Fibroblast of skin of abdomen (primary cell): ENCODE results near the gene BOD1L1.
"Not testable (repeated sequence)": the region's sequence is repeated elsewhere in the genome, so short reads cannot be mapped to it uniquely, and the experiment has no call there.

Source experiments
- DNase-seq: peaks from one replicate; pipeline ENCODE4 v3.0.0-alpha.2; 2013

Gene BOD1L1

GRCh38 chr4:13618212-13618806 lies 9.2 kb downstream of the BOD1L1 start:
- no peak for DNase-seq

- no peak for DNase-seq
Measured at GRCh38 chr4:13617801-13618200, 9.7 kb downstream of the BOD1L1 start.

- DNase-seq, result no peak
Measured at GRCh38 chr4:13616597-13616996, 10.9 kb downstream of the BOD1L1 start.

DNA sequence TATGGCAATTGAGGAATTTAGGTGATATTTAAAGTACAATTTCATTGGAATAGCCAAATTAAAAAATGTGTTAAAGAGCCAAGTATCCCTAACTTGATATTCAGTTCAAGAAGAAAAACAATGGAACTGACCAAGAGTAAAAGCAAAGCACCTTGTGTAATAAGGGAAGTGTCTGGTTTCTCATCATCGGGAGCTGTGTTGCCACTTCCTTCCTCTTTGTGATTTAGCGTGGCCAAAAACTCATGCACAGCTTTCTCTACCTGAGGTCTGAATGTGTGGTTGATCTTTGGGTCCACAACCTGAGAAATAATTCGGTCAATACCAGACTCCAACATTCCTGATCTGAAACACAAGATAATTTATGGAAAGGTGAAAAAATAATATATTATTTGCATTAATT lies 12.4 kb downstream of the BOD1L1 start:
- DNase-seq, result no peak

DNA sequence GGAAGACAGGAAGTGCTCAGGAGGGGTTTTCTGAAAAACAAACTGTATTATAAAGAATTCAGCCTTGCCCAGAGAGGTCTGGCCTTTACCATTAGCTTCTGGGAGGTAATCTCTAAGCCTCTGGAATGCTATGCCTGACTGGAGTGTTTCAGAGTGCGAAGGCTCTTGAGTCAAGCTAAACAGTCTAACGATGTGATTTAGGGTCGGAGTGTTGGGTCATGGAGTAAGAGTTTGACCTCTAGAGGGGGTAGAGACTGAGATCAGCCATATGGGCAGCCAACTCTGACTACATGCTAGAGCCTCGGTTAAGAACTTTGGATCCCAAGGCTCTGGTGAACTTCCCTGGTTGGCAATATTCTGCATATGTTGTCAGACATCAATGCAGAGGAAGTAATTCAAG lies 15.0 kb downstream of the BOD1L1 start:
- DNase-seq, result no peak

DNA sequence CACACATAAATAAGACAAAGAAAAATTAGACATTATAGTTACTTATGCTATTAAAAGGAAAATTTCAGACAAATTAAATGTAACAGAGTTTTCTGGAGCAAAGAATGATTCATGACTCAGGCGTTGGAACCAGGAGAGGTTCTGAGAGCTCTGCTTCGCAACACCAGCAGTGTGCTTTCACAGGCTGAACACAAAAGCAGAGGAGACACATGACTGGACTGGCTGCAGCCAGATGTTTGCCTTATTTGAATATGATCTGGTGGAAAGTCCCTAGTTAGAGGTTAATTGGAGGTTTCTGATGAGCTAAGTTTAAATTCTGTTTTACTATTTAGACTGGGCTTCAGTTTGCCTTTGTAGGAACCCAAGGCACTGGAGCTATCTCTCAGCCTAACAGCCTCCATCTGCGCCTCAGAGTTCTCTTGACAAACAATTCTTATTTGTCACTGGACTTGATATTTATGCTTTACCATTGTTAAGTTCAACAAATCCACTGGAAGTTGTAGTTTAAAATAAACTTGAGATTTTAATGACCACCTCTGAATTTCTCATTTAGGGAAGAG lies 16.2 kb downstream of the BOD1L1 start:
- peak; percentile 25 for DNase-seq

- DNase-seq, result no peak
Measured at GRCh38 chr4:13605330-13605729, 22.2 kb downstream of the BOD1L1 start.

DNA sequence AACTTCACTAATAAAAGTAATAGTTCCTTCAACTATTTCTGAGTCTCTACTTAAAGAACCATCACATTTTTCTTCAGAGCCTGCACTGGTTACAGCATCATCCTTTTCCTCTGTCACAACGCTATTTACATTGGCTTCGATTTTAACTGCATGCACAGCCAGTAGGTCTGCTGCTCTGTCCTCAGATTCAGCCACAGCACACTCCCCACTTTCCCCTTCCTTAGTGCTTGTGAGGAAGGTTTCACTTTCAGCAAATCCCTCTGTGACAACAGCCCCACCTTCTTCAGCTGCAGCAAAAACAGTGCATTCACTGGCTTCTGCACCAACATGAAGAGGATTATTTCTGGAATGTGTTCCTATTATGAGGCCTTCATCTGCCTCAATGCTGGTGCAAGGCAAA lies 25.7 kb downstream of the BOD1L1 start:
- no peak for DNase-seq

- no peak for DNase-seq
Measured at GRCh38 chr4:13601048-13601447, 26.5 kb downstream of the BOD1L1 start.

- no peak for DNase-seq
Measured at GRCh38 chr4:13599159-13599558, 28.4 kb downstream of the BOD1L1 start.

DNA sequence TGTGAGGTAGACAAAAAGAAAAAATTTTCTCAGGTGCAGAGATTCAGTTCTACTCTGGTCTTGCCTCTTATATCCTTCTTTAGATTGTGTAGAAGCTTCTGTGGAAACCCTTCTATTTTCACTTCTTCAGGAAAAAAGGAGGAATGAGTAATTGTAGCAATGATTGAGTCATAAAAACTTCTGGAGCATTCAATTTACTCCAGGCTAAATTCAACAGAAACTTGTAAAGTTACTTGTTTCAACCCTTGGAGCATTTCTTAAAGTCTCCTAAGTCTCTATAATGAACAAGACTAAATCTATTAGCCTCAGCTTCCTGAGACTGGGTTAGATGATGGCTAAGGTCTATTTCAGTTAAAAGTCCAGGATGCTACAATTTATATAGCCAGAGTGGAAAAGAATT lies 29.9 kb downstream of the BOD1L1 start:
- DNase-seq, result no peak

DNA sequence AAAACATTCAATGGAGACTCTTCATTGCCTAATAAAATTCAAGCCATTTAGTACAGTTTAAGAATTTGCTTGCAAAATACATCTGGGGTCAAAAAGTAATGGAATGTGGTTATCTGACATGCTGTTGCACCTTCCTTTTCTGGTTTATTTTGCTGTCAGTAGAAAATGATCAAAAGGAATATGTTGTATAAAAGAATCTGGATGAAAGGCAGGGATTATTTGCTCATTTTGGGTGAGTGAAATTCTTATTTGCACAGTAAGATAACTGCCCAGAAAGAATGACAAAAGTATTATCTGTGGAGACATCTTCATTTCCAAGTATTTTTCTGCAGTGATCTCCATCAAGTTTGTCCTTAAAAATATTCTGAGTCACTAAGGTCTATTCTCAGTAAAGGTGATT lies 30.4 kb downstream of the BOD1L1 start:
- no peak for DNase-seq

DNA sequence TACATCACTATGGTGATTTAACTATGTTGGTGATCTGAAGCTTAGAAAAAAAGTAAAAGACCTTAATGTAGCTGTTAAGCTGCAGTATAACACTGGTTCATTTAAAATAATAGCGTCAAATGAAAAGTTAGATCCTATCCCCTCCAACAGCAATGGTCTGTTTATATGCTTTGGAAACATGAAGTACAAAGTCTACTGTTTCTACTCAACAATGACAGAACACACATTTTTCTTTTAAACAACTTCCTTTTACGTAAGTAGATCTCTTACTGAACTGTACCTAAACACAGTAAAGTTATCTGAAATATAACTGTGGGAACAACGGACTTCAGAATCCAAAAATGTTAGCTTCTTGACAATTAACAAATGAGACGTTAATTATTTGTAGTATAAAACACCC lies 35.3 kb downstream of the BOD1L1 start:
- DNase-seq, result no peak

GRCh38 chr4:13590766-13591165 lies 36.8 kb downstream of the BOD1L1 start:
- no peak for DNase-seq

- DNase-seq, result no peak
Measured at GRCh38 chr4:13588954-13589353, 38.6 kb downstream of the BOD1L1 start.

- peak; percentile 5 for DNase-seq
Measured at GRCh38 chr4:13584481-13584880, 43.0 kb downstream of the BOD1L1 start.

- no peak for DNase-seq
Measured at GRCh38 chr4:13580036-13580435, 47.5 kb downstream of the BOD1L1 start.

DNA sequence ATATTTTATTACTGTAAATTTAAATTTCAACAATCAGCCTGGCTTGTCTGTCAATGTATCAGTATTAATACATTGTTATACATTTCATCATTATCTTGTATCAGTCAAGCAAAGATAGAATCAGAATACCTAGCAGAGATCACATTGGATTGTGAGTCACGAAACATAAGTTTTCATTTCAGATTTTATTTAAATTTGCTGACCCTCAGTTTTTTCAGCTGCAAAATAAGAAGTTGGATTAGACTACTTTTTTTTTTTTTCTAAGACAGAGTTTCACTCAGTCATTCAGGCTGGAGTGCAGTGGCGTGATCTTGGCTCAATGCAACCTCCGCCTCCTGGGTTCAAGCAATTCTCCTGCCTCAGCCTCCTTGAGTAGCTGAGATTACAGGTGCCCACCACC lies 49.9 kb downstream of the BOD1L1 start:
- no peak for DNase-seq

DNA sequence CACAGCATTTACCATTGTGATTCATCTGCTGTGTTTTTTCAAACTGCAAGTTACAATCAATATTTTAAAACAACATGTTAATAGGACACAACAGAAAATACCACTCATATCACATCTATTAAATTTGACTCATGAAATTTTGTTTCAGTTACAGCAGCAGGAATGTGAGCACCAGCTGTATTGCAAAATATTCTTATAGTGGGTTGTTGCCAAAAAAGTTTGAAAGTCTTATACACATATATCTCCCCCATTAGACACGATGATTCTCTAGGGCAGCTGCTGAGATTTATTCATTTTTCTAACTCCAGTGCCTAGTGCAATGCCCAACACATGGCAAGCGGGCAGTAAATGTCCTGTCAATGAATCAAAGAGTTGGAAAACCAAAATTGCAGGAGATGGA lies 56.6 kb downstream of the BOD1L1 start:
- no peak for DNase-seq

- no peak for DNase-seq
Measured at GRCh38 chr4:13567125-13567524, 60.4 kb downstream of the BOD1L1 start.

- no peak for DNase-seq
Measured at GRCh38 chr4:13562876-13563275, 64.6 kb downstream of the BOD1L1 start.

GRCh38 chr4:13561673-13562072 lies 65.9 kb downstream of the BOD1L1 start:
- no peak for DNase-seq

DNA sequence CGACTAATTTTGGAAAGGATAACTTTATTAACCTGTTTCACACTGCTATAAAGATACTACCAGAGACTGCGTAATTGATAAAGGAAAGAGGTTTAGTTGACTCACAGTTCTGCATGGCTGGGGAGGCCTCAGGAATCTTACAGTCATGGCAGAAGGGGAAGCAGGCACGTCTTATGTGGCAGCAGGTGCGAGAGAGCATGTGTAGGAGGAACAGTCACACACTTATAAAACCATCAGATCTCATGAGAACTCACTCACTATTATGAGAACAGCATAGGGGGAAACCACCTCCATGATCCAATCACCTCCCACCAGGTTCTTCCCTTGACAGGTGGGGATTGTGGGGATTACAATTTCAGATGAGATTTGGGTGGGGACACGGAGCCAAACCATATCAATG lies 67.4 kb downstream of the BOD1L1 start:
- DNase-seq, result not testable (repeated sequence)

DNA sequence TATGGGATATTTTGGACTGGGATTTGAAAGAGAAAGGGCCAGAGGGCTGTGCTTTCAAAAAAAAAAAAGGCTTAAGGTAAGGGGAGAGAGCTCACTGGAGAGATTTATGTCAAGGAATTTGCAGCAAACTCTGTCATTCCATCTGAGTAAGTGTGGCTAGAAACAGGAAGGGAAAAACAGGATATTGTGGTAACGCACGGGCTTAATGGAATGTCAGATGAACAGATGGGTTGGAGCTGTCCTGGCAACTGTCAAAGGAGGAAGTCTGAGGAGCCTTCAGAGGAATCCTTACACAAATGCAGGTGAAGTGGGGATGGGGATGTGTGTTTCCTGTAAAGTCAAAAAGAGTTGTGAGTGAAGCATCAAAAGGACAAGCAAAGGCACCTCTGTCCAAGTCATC lies 68.1 kb downstream of the BOD1L1 start:
- DNase-seq, result peak; percentile 86

GRCh38 chr4:13558881-13559280 lies 68.6 kb downstream of the BOD1L1 start:
- peak; percentile 23 for DNase-seq
